Measurements from ENCODE around the gene EHD1. TPM values are rescaled to one million over a fixed set of nuclear protein-coding genes. Genes with fewer than 3 reads are reported as not detected.
A peak's percentile ranks its signal among the peaks of the same experiment; 100 is the strongest.

Gene EHD1
- total RNA-seq, 5 donors from 2014 or later (not counting 1 experiment from before 2014, with no cell fraction given), result 126 to 286 (median 269) TPM

DNA sequence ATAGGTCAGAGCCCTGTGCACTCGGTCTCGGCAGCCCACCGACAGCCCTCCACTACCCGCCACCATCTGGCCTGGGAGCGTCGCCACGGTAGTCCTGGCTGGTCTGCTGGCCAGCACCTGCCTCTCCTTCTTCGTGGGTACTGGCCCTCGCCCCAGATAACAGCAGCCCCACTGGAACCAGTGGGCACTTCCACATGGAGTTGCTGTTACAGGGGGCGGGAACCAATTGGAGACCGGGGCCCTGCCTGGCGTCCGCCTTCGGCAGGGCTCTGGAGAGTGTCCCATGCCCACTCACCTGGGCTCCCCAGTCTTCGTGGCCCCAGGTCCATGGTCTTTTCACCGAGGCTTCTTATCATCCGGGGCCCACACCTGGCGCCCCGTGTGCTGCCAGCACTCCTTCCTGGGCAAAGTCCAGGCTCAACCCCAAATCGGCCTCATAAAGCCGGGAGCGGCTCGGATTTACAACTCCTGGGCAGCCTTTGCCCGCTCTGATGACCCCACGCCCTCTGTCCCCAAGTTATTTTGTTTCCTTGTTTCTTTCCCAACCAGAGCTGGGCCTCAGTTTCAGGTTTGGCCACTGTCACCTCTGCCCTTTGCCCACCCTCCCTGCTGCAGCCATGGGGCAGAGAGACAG is 12.9 kb upstream of the EHD1 start:
- Histone ChIP-seq H3K4me3 (ENCODE audit: control insufficient read depth in 1 of 2, extremely low read depth in 1 of 2, low read length in 1 of 2) (no peak overlapping the region), H3K27me3 (replicated peaks in 1 of 2; ENCODE audit: control insufficient read depth in 2 of 2, extremely low read depth in 1 of 2, insufficient read depth in 2 of 2, low read length in 1 of 2) (no peaks in the 10 kb centered on the region), H3K9me3 (no peaks in the 10 kb centered on the region), H3K4me1 (ENCODE audit: control insufficient read depth in 1 of 2, extremely low read depth in 1 of 2, insufficient read depth in 2 of 2, low read length in 2 of 2) (peaks cover 10 to 26% of the 10 kb centered on the region in 2 experiments), H3K27ac (ENCODE audit: low read length) (no peak overlapping the region), H3K36me3 (ENCODE audit: control insufficient read depth in 2 of 2, extremely low read depth in 1 of 2, insufficient read depth in 1 of 2, low read length in 1 of 2) (peaks cover 7% of the 10 kb centered on the region in 2 donors)
- Mint-ChIP-seq H3K27me3 (no peaks in the 10 kb centered on the region), H3K9me3 (no peaks in the 10 kb centered on the region), H3K27ac (no peak overlapping the region), H3K4me1 (peaks cover 10 to 14% (median 13%) of the 10 kb centered on the region in 3 donors), H3K4me3 (no peak overlapping the region), H3K36me3 (peaks cover 7% of the 10 kb centered on the region)
- ChIA-PET POLR2A (interaction anchor here in 1 of 2 donors (0.5 kb wide), 1 partner anchor 48 kb away, joined by 3 read pairs; no protein-coding TSS in a partner anchor), CTCF (interaction anchor here (0.6 to 1.4 kb wide), 4 partner anchors 43 to 47 kb away, joined by 3 to 5 read pairs (median 4); no protein-coding TSS in a partner anchor)
- DNase-seq, result no peak
- no peak for ATAC-seq (replicated peaks in 1 of 4)
- 95% methylated on average over 25 of the region's 25 CpGs for whole genome bisulfite sequencing (ENCODE audit: insufficient coverage)

DNA sequence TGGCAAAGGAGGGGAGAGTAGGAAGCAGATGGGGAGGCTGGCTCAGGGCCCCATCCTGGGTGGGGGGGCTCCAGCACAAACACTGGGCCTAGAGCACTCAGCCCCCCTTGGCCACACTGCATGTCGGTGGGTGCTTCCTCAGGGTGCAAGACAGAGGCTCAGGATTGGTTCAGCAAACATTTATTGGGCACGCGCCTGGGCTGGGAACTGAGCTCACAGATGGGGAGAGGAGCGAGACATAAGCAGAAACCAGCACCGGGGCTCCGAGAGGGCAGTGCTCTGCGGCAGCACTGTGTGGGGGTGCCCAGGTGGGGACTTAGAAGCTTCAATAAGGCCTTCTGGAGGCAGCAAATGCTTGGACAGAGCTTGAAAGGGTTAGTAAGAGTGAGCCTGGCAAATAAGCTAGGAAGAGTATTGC is 12.1 kb upstream of the EHD1 start:
- peaks cover under 1% of the 10 kb centered on the region for H3K36me3 Mint-ChIP-seq
- Histone ChIP-seq H3K4me3 (ENCODE audit: control insufficient read depth in 1 of 2, extremely low read depth in 1 of 2, low read length in 1 of 2) (no peak overlapping the region), H3K36me3 (ENCODE audit: control insufficient read depth in 2 of 2, extremely low read depth in 1 of 2, insufficient read depth in 1 of 2, low read length in 1 of 2) (peaks cover 4 to 5% of the 10 kb centered on the region in 2 donors), H3K27me3 (replicated peaks in 1 of 2; ENCODE audit: control insufficient read depth in 2 of 2, extremely low read depth in 1 of 2, insufficient read depth in 2 of 2, low read length in 1 of 2) (no peaks in the 10 kb centered on the region), H3K27ac (ENCODE audit: low read length) (no peak overlapping the region), H3K4me1 (ENCODE audit: control insufficient read depth in 1 of 2, extremely low read depth in 1 of 2, insufficient read depth in 2 of 2, low read length in 2 of 2) (peaks cover 13 to 27% of the 10 kb centered on the region in 2 experiments), H3K9me3 (no peaks in the 10 kb centered on the region)
- peaks cover 17 to 22% (median 20%) of the 10 kb centered on the region in 3 donors for H3K4me1 Mint-ChIP-seq
- no peaks in the 10 kb centered on the region for H3K27me3 Mint-ChIP-seq
- POLR2A ChIA-PET, result interaction anchor here in 1 of 2 donors (0.5 to 0.6 kb wide), 2 partner anchors 34 to 47 kb away, joined by 3 to 4 read pairs; no protein-coding TSS in a partner anchor
- H3K4me3 Mint-ChIP-seq, result no peak overlapping the region
- DNase-seq (no peak), ATAC-seq (replicated peaks in 1 of 4) (no peak)
- 100% methylated on average over 7 of the region's 7 CpGs for WGBS (ENCODE audit: insufficient coverage)
- CTCF ChIA-PET, result interaction anchor here (1.3 to 1.4 kb wide), 2 partner anchors 42 to 43 kb away, joined by 5 read pairs; no protein-coding TSS in a partner anchor
- no peaks in the 10 kb centered on the region for H3K9me3 Mint-ChIP-seq
- H3K27ac Mint-ChIP-seq, result peak overlapping the region in 1 of 2 donors; percentile 57

DNA sequence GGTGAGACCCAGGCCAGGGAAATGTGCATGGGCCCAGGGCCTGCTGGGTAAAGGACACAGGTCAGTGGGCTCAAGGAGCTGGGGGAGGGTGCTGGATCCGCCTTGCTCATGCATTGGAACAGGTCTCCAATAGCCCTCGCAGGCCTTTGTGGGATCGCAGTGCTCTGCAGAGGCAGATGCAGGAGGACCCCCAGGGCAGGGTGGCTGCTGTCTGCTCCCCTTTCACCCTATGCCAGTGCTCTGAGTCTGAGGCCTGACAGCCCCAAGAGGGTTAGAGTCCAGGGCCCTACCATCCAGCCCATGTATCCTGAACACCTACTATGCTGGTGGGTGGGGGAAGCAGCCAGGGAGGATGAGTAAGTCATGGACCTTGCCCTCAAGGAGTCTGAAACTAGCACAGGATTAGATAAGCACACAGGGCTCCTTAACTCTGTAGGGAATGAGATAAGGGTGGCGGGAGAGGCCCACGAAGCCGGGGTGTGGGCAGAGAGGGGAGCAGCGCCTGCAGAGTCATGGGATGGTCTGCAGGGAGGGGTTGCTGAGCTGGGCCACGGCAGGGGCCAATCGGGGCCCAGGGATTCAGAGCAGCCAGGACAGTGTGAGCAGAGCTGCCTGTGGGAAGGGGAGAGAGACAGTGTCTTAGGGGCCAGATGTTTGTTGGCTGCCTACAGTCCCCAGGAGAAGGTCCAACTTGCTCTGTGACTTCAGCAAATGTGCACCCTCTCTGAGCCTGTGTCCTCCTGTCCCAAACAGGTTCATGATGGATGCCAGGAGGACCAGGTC is 10.5 kb upstream of the EHD1 start:
- Histone ChIP-seq H3K27me3 (replicated peaks in 1 of 2; ENCODE audit: control insufficient read depth in 2 of 2, extremely low read depth in 1 of 2, insufficient read depth in 2 of 2, low read length in 1 of 2) (no peaks in the 10 kb centered on the region), H3K36me3 (ENCODE audit: control insufficient read depth in 2 of 2, extremely low read depth in 1 of 2, insufficient read depth in 1 of 2, low read length in 1 of 2) (peaks cover 0 to 5% of the 10 kb centered on the region in 2 donors), H3K27ac (ENCODE audit: low read length) (no peak overlapping the region), H3K4me3 (ENCODE audit: control insufficient read depth in 1 of 2, extremely low read depth in 1 of 2, low read length in 1 of 2) (no peak overlapping the region), H3K9me3 (no peaks in the 10 kb centered on the region), H3K4me1 (ENCODE audit: control insufficient read depth in 1 of 2, extremely low read depth in 1 of 2, insufficient read depth in 2 of 2, low read length in 2 of 2) (peaks cover 16 to 30% of the 10 kb centered on the region in 2 experiments)
- Mint-ChIP-seq H3K4me3 (no peak overlapping the region), H3K36me3 (no peaks in the 10 kb centered on the region), H3K9me3 (no peaks in the 10 kb centered on the region), H3K4me1 (peaks cover 24 to 32% (median 29%) of the 10 kb centered on the region in 3 donors), H3K27me3 (no peaks in the 10 kb centered on the region), H3K27ac (no peak overlapping the region)
- 89% methylated on average over 8 of the region's 9 CpGs for WGBS (ENCODE audit: insufficient coverage)
- no peak for ATAC-seq (replicated peaks in 1 of 4)
- no peak for DNase-seq
- POLR2A ChIA-PET, result no interaction called here
- CTCF ChIA-PET, result interaction anchor here in 1 of 2 donors (1.3 to 1.4 kb wide), 2 partner anchors 10 to 38 kb away, joined by 4 to 5 read pairs; partner anchors contain the start of gene EHD1

DNA sequence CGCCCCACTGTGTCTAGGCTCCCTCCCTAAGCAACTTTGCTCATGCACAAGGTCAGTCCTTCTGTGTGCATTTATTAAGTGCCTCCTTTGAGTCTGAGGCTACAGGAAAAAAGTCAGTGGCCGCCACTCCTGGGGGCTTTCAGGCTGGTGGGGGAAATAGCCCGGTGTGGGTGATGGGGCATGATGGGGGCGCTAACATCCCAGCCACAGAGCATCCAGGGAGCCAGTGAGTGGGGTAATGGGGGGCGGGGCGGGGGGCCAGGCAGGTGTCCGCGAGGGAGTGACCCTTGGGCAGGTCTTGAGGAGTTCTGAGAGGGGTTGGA is 9.9 kb upstream of the EHD1 start:
- ATAC-seq (replicated peaks in 1 of 4) (no peak), DNase-seq (no peak)
- Histone ChIP-seq H3K4me1 (ENCODE audit: control insufficient read depth in 1 of 2, extremely low read depth in 1 of 2, insufficient read depth in 2 of 2, low read length in 2 of 2) (peaks cover 15 to 34% of the 10 kb centered on the region in 2 experiments), H3K27ac (ENCODE audit: low read length) (peak overlapping the region; percentile 24), H3K9me3 (no peaks in the 10 kb centered on the region), H3K4me3 (ENCODE audit: control insufficient read depth in 1 of 2, extremely low read depth in 1 of 2, low read length in 1 of 2) (peak overlapping the region; percentile 11 to 23), H3K27me3 (replicated peaks in 1 of 2; ENCODE audit: control insufficient read depth in 2 of 2, extremely low read depth in 1 of 2, insufficient read depth in 2 of 2, low read length in 1 of 2) (no peaks in the 10 kb centered on the region), H3K36me3 (ENCODE audit: control insufficient read depth in 2 of 2, extremely low read depth in 1 of 2, insufficient read depth in 1 of 2, low read length in 1 of 2) (peaks cover 0 to 5% of the 10 kb centered on the region in 2 donors)
- H3K27me3 Mint-ChIP-seq, result no peaks in the 10 kb centered on the region
- no peaks in the 10 kb centered on the region for H3K9me3 Mint-ChIP-seq
- H3K36me3 Mint-ChIP-seq, result no peaks in the 10 kb centered on the region
- ChIA-PET CTCF (interaction anchor here (0.5 to 1.6 kb wide), 11 partner anchors 10 to 45 kb away, joined by 3 to 11 read pairs (median 3); partner anchors contain the start of genes CDC42BPG (in 1 of the 2) and EHD1 (in 1 of the 2)), POLR2A (no interaction called here)
- whole genome bisulfite sequencing (ENCODE audit: insufficient coverage), result 66% methylated on average over 6 of the region's 8 CpGs
- H3K4me3 Mint-ChIP-seq, result peak overlapping the region; percentile 59 to 76 (median 73)
- peaks cover 24 to 33% (median 32%) of the 10 kb centered on the region in 3 donors for H3K4me1 Mint-ChIP-seq
- peak overlapping the region; percentile 79 to 88 for H3K27ac Mint-ChIP-seq

DNA sequence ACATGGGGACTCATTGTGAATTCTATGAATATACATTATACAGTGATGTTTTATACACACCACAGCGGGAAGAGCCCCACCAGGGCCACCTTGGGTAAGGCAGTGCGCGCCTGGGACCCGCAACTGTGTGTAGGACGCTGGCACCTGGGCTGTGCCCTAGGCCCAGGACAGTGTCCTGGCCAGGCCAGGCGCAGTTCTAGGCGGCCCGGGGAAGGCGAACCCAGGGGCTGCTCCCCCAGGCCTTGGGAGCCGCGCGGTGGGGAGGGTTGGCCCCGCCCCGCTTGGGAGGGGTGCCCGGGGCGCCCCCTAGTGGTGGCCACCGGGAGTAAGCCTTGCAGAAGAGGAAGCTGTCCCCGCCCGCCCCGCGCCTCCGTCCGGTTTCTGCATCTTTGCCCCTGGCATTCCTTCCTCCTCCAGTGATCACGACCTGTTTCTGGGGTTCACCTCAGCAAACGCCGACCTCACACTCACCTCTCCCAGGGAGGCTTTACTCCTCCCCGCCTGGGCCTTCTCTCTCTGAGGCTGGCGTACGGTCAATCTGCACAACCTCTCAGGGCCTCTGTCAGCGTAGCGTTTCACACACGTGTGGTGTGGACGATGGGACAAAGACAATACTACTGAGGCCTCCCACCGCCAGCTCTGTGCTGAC is 9.5 kb upstream of the EHD1 start:
- CTCF ChIA-PET, result interaction anchor here (0.5 to 1.6 kb wide), 11 partner anchors 9 to 44 kb away, joined by 3 to 11 read pairs (median 3); partner anchors contain the start of genes CDC42BPG (in 1 of the 2) and EHD1 (in 1 of the 2)
- H3K27me3 ChIP-seq (replicated peaks in 1 of 2; ENCODE audit: control insufficient read depth in 2 of 2, extremely low read depth in 1 of 2, insufficient read depth in 2 of 2, low read length in 1 of 2), result no peaks in the 10 kb centered on the region
- peaks cover 0 to 5% of the 10 kb centered on the region in 2 donors for H3K36me3 ChIP-seq (ENCODE audit: control insufficient read depth in 2 of 2, extremely low read depth in 1 of 2, insufficient read depth in 1 of 2, low read length in 1 of 2)
- H3K4me1 ChIP-seq (ENCODE audit: control insufficient read depth in 1 of 2, extremely low read depth in 1 of 2, insufficient read depth in 2 of 2, low read length in 2 of 2), result peaks cover 15 to 37% of the 10 kb centered on the region in 2 experiments
- peak; percentile 44 to 91 (median 78) for DNase-seq
- H3K27ac ChIP-seq (ENCODE audit: low read length), result peak overlapping the region; percentile 24
- Mint-ChIP-seq H3K4me3 (peak overlapping the region; percentile 59 to 76 (median 73)), H3K36me3 (no peaks in the 10 kb centered on the region), H3K4me1 (peaks cover 24 to 34% (median 33%) of the 10 kb centered on the region in 3 donors), H3K9me3 (no peaks in the 10 kb centered on the region), H3K27me3 (no peaks in the 10 kb centered on the region), H3K27ac (peak overlapping the region; percentile 81 to 88)
- POLR2A ChIA-PET, result no interaction called here
- no peaks in the 10 kb centered on the region for H3K9me3 ChIP-seq
- peak; percentile 84 to 93 (median 87) for ATAC-seq (replicated peaks in 1 of 4)
- 23% methylated on average over 28 of the region's 34 CpGs for WGBS (ENCODE audit: insufficient coverage)
- H3K4me3 ChIP-seq (ENCODE audit: control insufficient read depth in 1 of 2, extremely low read depth in 1 of 2, low read length in 1 of 2), result peak overlapping the region; percentile 11 to 23

Data from T-cell (primary cell).